HepG2 (cell line): Measurements from ENCODE around the gene PIEZO1. TPM values are rescaled to one million over a fixed set of nuclear protein-coding genes. Genes with fewer than 3 reads are reported as not detected.

ENCODE experiments used
- AHR ChIP-seq: IDR thresholded peaks from 2 replicates; pipeline ENCODE4 v1.6.1; 2018; ENCODE audit warnings: missing genetic modification reagents, missing compliant biosample characterization
- EEA1 ChIP-seq: sonication (generic); formaldehyde crosslinking; IDR thresholded peaks from 2 replicates; pipeline ENCODE4 v1.5.1; 2020; ENCODE audit warnings: mild to moderate bottlenecking, missing genetic modification reagents, borderline replicate concordance
- FOXJ3 ChIP-seq: sonication (generic); formaldehyde crosslinking; IDR thresholded peaks from 2 replicates; pipeline ENCODE4 v1.4.0; 2020; ENCODE audit warnings: missing genetic modification reagents, mild to moderate bottlenecking, borderline replicate concordance
- FOXP1 ChIP-seq, 2 experiments: fragments of 450-650 bp in 1 of 2; IDR thresholded peaks; 2 replicates each; pipeline ENCODE4 v1.6.1; 2017 to 2018; ENCODE audit warnings: antibody characterized with exemption in 1 of 2
- GTF3A ChIP-seq: sonication (generic); formaldehyde crosslinking; conservative IDR thresholded peaks from 2 replicates; pipeline ENCODE4 v1.4.0; 2020; ENCODE audit warnings: mild to moderate bottlenecking, missing genetic modification reagents
- IKZF1 ChIP-seq: fragments of 450-650 bp; IDR thresholded peaks from 2 replicates; pipeline ENCODE4 v1.7.1; 2016
- MEF2D ChIP-seq: sonication (generic); formaldehyde crosslinking; IDR thresholded peaks from 2 replicates; pipeline ENCODE4 v1.5.1; 2020; ENCODE audit warnings: mild to moderate bottlenecking, missing genetic modification reagents
- MIER3 ChIP-seq: IDR thresholded peaks from 2 replicates; pipeline ENCODE4 v1.6.1; 2016; ENCODE audit warnings: missing compliant biosample characterization, borderline replicate concordance
- MXD4 ChIP-seq: IDR thresholded peaks from 2 replicates; pipeline ENCODE4 v1.6.1; 2016; ENCODE audit warnings: mild to moderate bottlenecking, missing biosample characterization, missing genetic modification reagents
- PHF5A ChIP-seq: IDR thresholded peaks from one replicate; pipeline ENCODE4 v1.6.1; 2018; ENCODE audit warnings: low read depth, missing genetic modification reagents; ENCODE audit not compliant: unreplicated experiment
- PITX1 ChIP-seq: sonication (generic); formaldehyde crosslinking; IDR thresholded peaks from 2 replicates; pipeline ENCODE4 v1.5.1; 2020; ENCODE audit warnings: mild to moderate bottlenecking, missing genetic modification reagents
- POLR2G ChIP-seq: fragments of 200-400 bp; formaldehyde crosslinking; IDR thresholded peaks from 2 replicates; pipeline ENCODE4 v1.6.1; 2018; ENCODE audit warnings: mild to moderate bottlenecking, low read depth, low read length, moderate library complexity
- SMARCE1 ChIP-seq: fragments of 450-650 bp; IDR thresholded peaks from 2 replicates; pipeline ENCODE4 v1.6.1; 2017; ENCODE audit warnings: borderline replicate concordance
- SNRNP70 ChIP-seq: fragments of 200-400 bp; formaldehyde crosslinking; IDR thresholded peaks from 2 replicates; pipeline ENCODE4 v1.6.1; 2017; ENCODE audit warnings: mild to moderate bottlenecking, low read depth, low read length, moderate library complexity
- TBX3 ChIP-seq: fragments of 450-650 bp; IDR thresholded peaks from 2 replicates; pipeline ENCODE4 v1.6.1; 2017; ENCODE audit warnings: antibody characterized with exemption, mild to moderate bottlenecking, inconsistent platforms, borderline replicate concordance
- TIGD3 ChIP-seq: sonication (generic); formaldehyde crosslinking; IDR thresholded peaks from 2 replicates; pipeline ENCODE4 v1.5.1; 2020; ENCODE audit warnings: mild to moderate bottlenecking, missing genetic modification reagents, borderline replicate concordance
- TMF1 ChIP-seq: sonication (generic); formaldehyde crosslinking; IDR thresholded peaks from 2 replicates; pipeline ENCODE4 v1.8.1; 2022; ENCODE audit warnings: low read depth, missing genetic modification reagents
- ZMYM3 ChIP-seq: sonication (generic); formaldehyde crosslinking; IDR thresholded peaks from 2 replicates; pipeline ENCODE4 v1.5.1; 2020; ENCODE audit warnings: mild to moderate bottlenecking, missing genetic modification reagents
- ZMYM4 ChIP-seq: sonication (generic); formaldehyde crosslinking; IDR thresholded peaks from 2 replicates; pipeline ENCODE4 v1.8.1; 2023; ENCODE audit warnings: mild to moderate bottlenecking, missing genetic modification reagents
- ZNF101 ChIP-seq: sonication (generic); formaldehyde crosslinking; IDR thresholded peaks from 2 replicates; pipeline ENCODE4 v1.4.0; 2020; ENCODE audit warnings: mild to moderate bottlenecking, low read depth, missing genetic modification reagents, borderline replicate concordance
- ZNF138 ChIP-seq: sonication (generic); formaldehyde crosslinking; IDR thresholded peaks from 2 replicates; pipeline ENCODE4 v1.5.0; 2020; ENCODE audit warnings: mild to moderate bottlenecking, low read depth, missing genetic modification reagents
- ZNF263 ChIP-seq: sonication (generic); formaldehyde crosslinking; IDR thresholded peaks from 2 replicates; pipeline ENCODE4 v1.4.0; 2020; ENCODE audit warnings: missing genetic modification reagents
- ZNF556 ChIP-seq: sonication (generic); formaldehyde crosslinking; IDR thresholded peaks from 2 replicates; pipeline ENCODE4 v1.4.0; 2020; ENCODE audit warnings: mild to moderate bottlenecking, missing genetic modification reagents, borderline replicate concordance
- polyA plus RNA-seq, 8 experiments: library from polyadenylated mRNA; depleted of rRNA in 3 of 8; stranded (reverse) in 7 of 8; unstranded in 1 of 8; fragments of >200 nt; fragmentation: Illumina TruSeq in 4 of 8; extraction: Trizol in 4 of 8; gene quantifications; 2 replicates each; pipeline versions ENCODE4 v1.2.1 to v1.2.3, GENCODE V29; 2011 to 2016; ENCODE audit warnings: low read depth in 4 of 8, missing spikeins in 1 of 8, mixed read lengths in 1 of 8; ENCODE audit not compliant: insufficient read depth in 1 of 8
- total RNA-seq, 5 experiments: library from RNA; depleted of rRNA; stranded (reverse); fragments of >200 nt; fragmentation: Illumina TruSeq; extraction: Trizol; gene quantifications; 2 replicates each; pipeline ENCODE4 v1.2.3, GENCODE V29; 2016; ENCODE audit warnings: low read depth in 1 of 5
- TF ChIP-seq, protein P1 (sequence below): sonication (generic); formaldehyde crosslinking; IDR thresholded peaks from 2 replicates; pipeline ENCODE4 v1.8.1; 2023; ENCODE audit warnings: missing genetic modification reagents, mild to moderate bottlenecking, borderline replicate concordance
- TF ChIP-seq, protein P2 (sequence below): sonication (generic); formaldehyde crosslinking; IDR thresholded peaks from 2 replicates; pipeline ENCODE4 v1.4.0; 2020; ENCODE audit warnings: missing genetic modification reagents, mild to moderate bottlenecking, borderline replicate concordance

Gene PIEZO1
- total and polyA plus RNA-seq, 2 of the 13 experiments (the other 11 are each of a cell fraction or from before 2014, with no cell fraction given), result 67.9 to 85.0 TPM

DNA sequence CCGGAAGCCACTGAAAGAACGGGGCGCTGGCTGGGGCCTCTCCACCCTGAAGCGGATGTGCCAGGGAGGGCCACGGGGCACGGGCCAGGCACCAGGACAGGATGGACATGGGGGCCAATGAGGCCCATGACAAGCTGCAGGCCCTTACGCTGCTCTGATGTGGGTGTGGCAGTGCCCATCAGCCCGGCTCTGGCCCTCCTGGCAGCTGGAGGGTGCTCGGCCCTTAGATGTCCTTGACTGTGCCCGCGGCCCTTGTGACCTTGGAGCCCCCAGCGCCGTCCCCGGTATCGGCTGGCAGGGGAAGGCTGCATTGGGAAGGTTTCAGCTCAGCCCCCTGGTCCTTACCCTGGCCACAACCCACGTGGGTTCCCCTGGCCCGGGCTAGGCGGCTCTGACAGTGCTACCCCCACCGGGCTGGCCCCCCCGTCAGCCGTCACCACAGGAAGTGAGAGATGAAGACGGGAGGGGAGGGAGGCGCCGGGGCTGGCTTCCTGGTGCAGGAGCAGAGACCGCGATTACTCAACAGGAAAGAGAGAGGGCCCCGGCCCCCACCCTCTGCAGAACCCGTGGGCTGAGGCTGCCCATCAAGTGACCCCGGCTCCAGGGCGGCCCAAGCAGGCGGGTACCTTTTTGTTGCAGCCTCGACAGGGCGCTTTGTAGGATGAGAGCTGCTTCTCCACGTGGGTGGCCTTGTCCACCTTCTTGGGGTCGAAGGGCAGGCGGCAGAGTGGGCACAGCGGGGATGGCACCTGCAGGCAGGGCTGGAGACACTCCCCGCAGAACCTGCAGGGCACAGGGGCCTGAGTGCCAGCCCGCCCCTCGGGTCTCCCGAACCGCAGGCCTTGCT, 84.2 kb downstream of the PIEZO1 start (continued):
- TF ChIP-seq TMF1 (CRISPR knock-in tag), result no peak; the same call in none of the 2 replicates
- peak; percentile 98 for TF ChIP-seq MXD4 (CRISPR knock-in tag)
- TF ChIP-seq, protein P1, sequence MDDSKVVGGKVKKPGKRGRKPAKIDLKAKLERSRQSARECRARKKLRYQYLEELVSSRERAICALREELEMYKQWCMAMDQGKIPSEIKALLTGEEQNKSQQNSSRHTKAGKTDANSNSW (CRISPR knock-in tag), result no peak
- TF ChIP-seq ZMYM3, result peak; percentile 39; the same call in 1 of the 2 replicates
- no peak for TF ChIP-seq ZNF101 (CRISPR knock-in tag)
- peak; percentile 93; the same call in 1 of the 2 replicates for TF ChIP-seq TIGD3 (CRISPR knock-in tag)
- 0 out of 2 replicates have a peak, but pooled peaks have one; percentile 72 for TF ChIP-seq GTF3A (CRISPR knock-in tag)
- TF ChIP-seq FOXJ3 (CRISPR knock-in tag), result no peak
- no peak for TF ChIP-seq SMARCE1
- peak; percentile 90 for TF ChIP-seq PITX1 (CRISPR knock-in tag)
- no peak for TF ChIP-seq FOXP1 (IDR thresholded peaks at IDR 0.05)
- TF ChIP-seq FOXP1 (CRISPR knock-in tag; IDR thresholded peaks at IDR 0.05), result peak; percentile 47
- TF ChIP-seq SNRNP70, result no peak
- TF ChIP-seq PHF5A (CRISPR knock-in tag), result peak; percentile 44
- peak; percentile 70; the same call in 1 of the 2 replicates for TF ChIP-seq MIER3
- peak; percentile 31; the same call in 1 of the 2 replicates for TF ChIP-seq EEA1 (CRISPR knock-in tag)
- 0 out of 2 replicates have a peak, but pooled peaks have one; percentile 50 for TF ChIP-seq AHR (CRISPR knock-in tag)
- peak; percentile 84 for TF ChIP-seq MEF2D (CRISPR knock-in tag)
- TF ChIP-seq POLR2G, result peak; percentile 55; the same call in 1 of the 2 replicates
- TF ChIP-seq, protein P2, sequence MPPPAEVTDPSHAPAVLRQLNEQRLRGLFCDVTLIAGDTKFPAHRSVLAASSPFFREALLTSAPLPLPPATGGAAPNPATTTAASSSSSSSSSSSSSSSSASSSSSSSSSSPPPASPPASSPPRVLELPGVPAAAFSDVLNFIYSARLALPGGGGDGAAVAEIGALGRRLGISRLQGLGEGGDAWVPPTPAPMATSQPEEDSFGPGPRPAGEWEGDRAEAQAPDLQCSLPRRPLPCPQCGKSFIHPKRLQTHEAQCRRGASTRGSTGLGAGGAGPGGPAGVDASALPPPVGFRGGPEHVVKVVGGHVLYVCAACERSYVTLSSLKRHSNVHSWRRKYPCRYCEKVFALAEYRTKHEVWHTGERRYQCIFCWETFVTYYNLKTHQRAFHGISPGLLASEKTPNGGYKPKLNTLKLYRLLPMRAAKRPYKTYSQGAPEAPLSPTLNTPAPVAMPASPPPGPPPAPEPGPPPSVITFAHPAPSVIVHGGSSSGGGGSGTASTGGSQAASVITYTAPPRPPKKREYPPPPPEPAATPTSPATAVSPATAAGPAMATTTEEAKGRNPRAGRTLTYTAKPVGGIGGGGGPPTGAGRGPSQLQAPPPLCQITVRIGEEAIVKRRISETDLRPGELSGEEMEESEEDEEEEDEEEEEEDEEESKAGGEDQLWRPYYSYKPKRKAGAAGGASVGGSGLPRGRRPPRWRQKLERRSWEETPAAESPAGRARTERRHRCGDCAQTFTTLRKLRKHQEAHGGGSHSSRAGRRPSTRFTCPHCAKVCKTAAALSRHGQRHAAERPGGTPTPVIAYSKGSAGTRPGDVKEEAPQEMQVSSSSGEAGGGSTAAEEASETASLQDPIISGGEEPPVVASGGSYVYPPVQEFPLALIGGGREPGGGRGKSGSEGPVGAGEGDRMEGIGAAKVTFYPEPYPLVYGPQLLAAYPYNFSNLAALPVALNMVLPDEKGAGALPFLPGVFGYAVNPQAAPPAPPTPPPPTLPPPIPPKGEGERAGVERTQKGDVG, result 0 out of 2 replicates have a peak, but pooled peaks have one; percentile 32
- TF ChIP-seq IKZF1, result no peak
- TF ChIP-seq ZNF263 (CRISPR knock-in tag), result no peak
- no peak; the same call in 1 of the 2 replicates for TF ChIP-seq ZNF138
- peak; percentile 96; the same call in 1 of the 2 replicates for TF ChIP-seq ZNF556 (CRISPR knock-in tag)
- peak; percentile 54 for TF ChIP-seq ZMYM4 (CRISPR knock-in tag)
- no peak for TF ChIP-seq TBX3
